SKM-1 treated with dmso at 0.1 percent for 144 hours (cell line): ENCODE results near the gene GRM7.
"Not testable (repeated sequence)": the region's sequence is repeated elsewhere in the genome, so short reads cannot be mapped to it uniquely, and the experiment has no call there.

Experiments used
- DNase-seq: peaks from one replicate; lab custom pipeline; 2025; ENCODE audit not compliant: unreplicated experiment; lab: John Stamatoyannopoulos, UW

GRM7 gene

GRCh38 chr3:6860954-6861624 lies at the start of gene GRM7:
TSS of gene GRM7 (plus strand) at chr3:6861115.
- no peak for DNase-seq

GRCh38 chr3:6821411-6821810 lies 39.5 kb upstream of the GRM7 start:
- DNase-seq, result no peak

- DNase-seq, result no peak
These were observed 35.4 kb upstream of the GRM7 start for GRCh38 chr3:6825524-6825923.

- no peak for DNase-seq
These were observed 33.5 kb upstream of the GRM7 start for GRCh38 chr3:6827453-6827852.

GRCh38 chr3:6844723-6845122 lies 16.2 kb upstream of the GRM7 start:
- no peak for DNase-seq

GRCh38 chr3:6854184-6854583 lies 6.7 kb upstream of the GRM7 start:
- DNase-seq, result no peak

GRCh38 chr3:6857510-6857909 lies 3.4 kb upstream of the GRM7 start:
- DNase-seq, result no peak

- no peak for DNase-seq
These were observed 564 bp upstream of the GRM7 start for GRCh38 chr3:6860149-6860953.

GRCh38 chr3:6861625-6862000 lies 698 bp downstream of the GRM7 start:
- DNase-seq, result no peak

- DNase-seq, result no peak
These were observed 1.3 kb downstream of the GRM7 start for GRCh38 chr3:6862041-6862879.

GRCh38 chr3:6862880-6863195 lies 1.9 kb downstream of the GRM7 start:
- DNase-seq, result no peak

- no peak for DNase-seq
These were observed 6.4 kb downstream of the GRM7 start for GRCh38 chr3:6867269-6867668.

GRCh38 chr3:6878731-6879130 lies 17.8 kb downstream of the GRM7 start:
- DNase-seq, result no peak

GRCh38 chr3:6912240-6912639 lies 51.3 kb downstream of the GRM7 start:
- DNase-seq, result no peak

GRCh38 chr3:6915898-6916297 lies 55.0 kb downstream of the GRM7 start:
- DNase-seq, result no peak

GRCh38 chr3:6921066-6921465 lies 60.2 kb downstream of the GRM7 start:
- no peak for DNase-seq

- DNase-seq, result no peak
These were observed 61.0 kb downstream of the GRM7 start for GRCh38 chr3:6921876-6922275.

GRCh38 chr3:6928064-6928463 lies 67.1 kb downstream of the GRM7 start:
- DNase-seq, result no peak

GRCh38 chr3:6929918-6930317 lies 69.0 kb downstream of the GRM7 start:
- no peak for DNase-seq

GRCh38 chr3:6935418-6935817 lies 74.5 kb downstream of the GRM7 start:
- not testable (repeated sequence) for DNase-seq

- no peak for DNase-seq
These were observed 75.1 kb downstream of the GRM7 start for GRCh38 chr3:6935970-6936369.

- DNase-seq, result no peak
These were observed 101.9 kb downstream of the GRM7 start for GRCh38 chr3:6962801-6963200.
